Endothelial cell (in vitro differentiated cells): ENCODE measurements around the gene RBBP8. TPM values are rescaled to one million over a fixed set of nuclear protein-coding genes. Genes with fewer than 3 reads are reported as not detected.

ENCODE experiments used
- DNase-seq: peaks from one replicate; pipeline ENCODE4 v3.0.0; 2021; ENCODE audit warnings: low spot score
- H3K27ac Mint-ChIP-seq: one replicate; pipeline ENCODE4 v1.8.0; 2021; ENCODE audit warnings: mixed read lengths, inconsistent platforms; ENCODE audit not compliant: unreplicated experiment
- H3K27me3 Mint-ChIP-seq: one replicate; pipeline ENCODE4 v1.8.0; 2021; ENCODE audit warnings: mild to moderate bottlenecking, moderate library complexity, mixed read lengths, inconsistent platforms; ENCODE audit not compliant: unreplicated experiment
- H3K36me3 Mint-ChIP-seq: one replicate; pipeline ENCODE4 v1.8.0; 2021; ENCODE audit warnings: mild to moderate bottlenecking, low read depth, mixed read lengths, inconsistent platforms; ENCODE audit not compliant: unreplicated experiment
- H3K4me1 Mint-ChIP-seq: one replicate; pipeline ENCODE4 v1.8.0; 2021; ENCODE audit warnings: mild to moderate bottlenecking, mixed read lengths, inconsistent platforms; ENCODE audit not compliant: unreplicated experiment
- H3K4me3 Mint-ChIP-seq: one replicate; pipeline ENCODE4 v1.8.0; 2021; ENCODE audit warnings: mild to moderate bottlenecking, mixed read lengths, inconsistent platforms; ENCODE audit not compliant: unreplicated experiment
- H3K9me3 Mint-ChIP-seq: one replicate; pipeline ENCODE4 v1.8.0; 2021; ENCODE audit warnings: mixed read lengths, inconsistent platforms; ENCODE audit not compliant: unreplicated experiment
- CTCF ChIP-seq: fragments of 200-600 bp; sonication (generic); IDR thresholded peaks from one replicate; pipeline ENCODE4 v1.5.0; 2021; ENCODE audit warnings: antibody characterized with exemption; ENCODE audit not compliant: unreplicated experiment
- total RNA-seq: library from RNA; stranded (reverse); fragmentation: NEBNext Ultra II Directional; extraction: Animal tissue kit (Norgen Biotek cat#: 25700); gene quantifications from one replicate; pipeline ENCODE4 v1.2.1, GENCODE V29; 2021; ENCODE audit not compliant: unreplicated experiment

The RBBP8 gene
- total RNA-seq, 1 donor from 2014 or later: 27.0 TPM

GRCh38 chr18:22915337-22915736 lies 17.8 kb upstream of the RBBP8 start:
- Mint-ChIP-seq H3K4me1 (no peaks in the 10 kb centered on the region), H3K4me3 (no peak overlapping the region), H3K27ac (no peak overlapping the region)

GRCh38 chr18:22921772-22922171 lies 11.4 kb upstream of the RBBP8 start:
- no peaks in the 10 kb centered on the region for H3K4me1 Mint-ChIP-seq
- H3K27me3 Mint-ChIP-seq: no peaks in the 10 kb centered on the region
- H3K27ac Mint-ChIP-seq: no peak overlapping the region
- no peaks in the 10 kb centered on the region for H3K36me3 Mint-ChIP-seq
- no peak for TF ChIP-seq CTCF
- H3K4me3 Mint-ChIP-seq: no peak overlapping the region
- H3K9me3 Mint-ChIP-seq: no peaks in the 10 kb centered on the region
- DNase-seq: no peak

More at GRCh38 chr18:22915337-22915736, 17.8 kb upstream of the RBBP8 start:
- no peaks in the 10 kb centered on the region for H3K9me3 Mint-ChIP-seq
- TF ChIP-seq CTCF: no peak
- H3K36me3 Mint-ChIP-seq: no peaks in the 10 kb centered on the region
- H3K27me3 Mint-ChIP-seq: no peaks in the 10 kb centered on the region
- no peak for DNase-seq

- DNase-seq: no peak
- no peak for TF ChIP-seq CTCF
- Mint-ChIP-seq H3K9me3 (no peaks in the 10 kb centered on the region), H3K27me3 (peaks cover 1% of the 10 kb centered on the region), H3K4me1 (peaks cover 2% of the 10 kb centered on the region), H3K27ac (no peak overlapping the region), H3K4me3 (no peak overlapping the region), H3K36me3 (no peaks in the 10 kb centered on the region)
These were observed 8.5 kb upstream of the RBBP8 start for GRCh38 chr18:22924589-22924988.

- Mint-ChIP-seq H3K4me1 (peaks cover 2% of the 10 kb centered on the region), H3K4me3 (no peak overlapping the region), H3K9me3 (no peaks in the 10 kb centered on the region), H3K36me3 (no peaks in the 10 kb centered on the region), H3K27ac (no peak overlapping the region), H3K27me3 (peaks cover 1% of the 10 kb centered on the region)
- TF ChIP-seq CTCF: no peak
- no peak for DNase-seq
These were observed 6.7 kb upstream of the RBBP8 start for GRCh38 chr18:22926454-22926853.

GRCh38 chr18:22928339-22928738 lies 4.8 kb upstream of the RBBP8 start:
- peaks cover 1% of the 10 kb centered on the region for H3K27me3 Mint-ChIP-seq
- H3K27ac Mint-ChIP-seq: no peak overlapping the region
- no peak overlapping the region for H3K4me3 Mint-ChIP-seq
- H3K36me3 Mint-ChIP-seq: no peaks in the 10 kb centered on the region
- H3K4me1 Mint-ChIP-seq: peaks cover 6% of the 10 kb centered on the region
- no peaks in the 10 kb centered on the region for H3K9me3 Mint-ChIP-seq
- DNase-seq: no peak
- TF ChIP-seq CTCF: no peak
